K562 treated with DMSO at 1 percent for 24 hours (cell line): ENCODE results near the gene MAS1. TPM values are rescaled to one million over a fixed set of nuclear protein-coding genes. Genes with fewer than 3 reads are reported as not detected.

ENCODE experiments used
- total RNA-seq: library from RNA; unstranded; fragments of 300-600 nt; gene quantifications from 2 replicates; pipeline ENCODE4 v1.2.3, GENCODE V29; 2022; ENCODE audit warnings: low read depth; ENCODE audit not compliant: insufficient read depth

The MAS1 gene
- not detected in 2 replicates for total RNA-seq

GRCh38 chr6:159890792-159891191 is at the start of gene MAS1:
MAS1 (plus strand) TSS chr6:159890988; CDS start chr6:159906956, 15,968 bp downstream.

Other genes with a start within 250 kb of the MAS1 start
- 113 and 114 TPM in 2 replicates for gene SOD2, start 197.7 kb upstream of the MAS1 start, total RNA-seq
- gene WTAP, start 163.5 kb upstream of the MAS1 start, total RNA-seq = 66.6 and 69.5 TPM in 2 replicates
- 34.1 and 40.4 TPM in 2 replicates for gene ACAT2, start 128.9 kb upstream of the MAS1 start, total RNA-seq
- 157 and 178 TPM in 2 replicates for gene TCP1, start 101.4 kb upstream of the MAS1 start, total RNA-seq
- 98.4 and 108 TPM in 2 replicates for gene MRPL18, start 100.5 kb upstream of the MAS1 start, total RNA-seq
- 0.15 and 0.60 TPM in 2 replicates for gene PNLDC1, start 90.7 kb upstream of the MAS1 start, total RNA-seq
- gene IGF2R, start 78.1 kb downstream of the MAS1 start, total RNA-seq = 69.7 and 75.8 TPM in 2 replicates
- gene SLC22A1, start 230.8 kb downstream of the MAS1 start, total RNA-seq = 2.4 TPM in 1 of 2 replicates, not detected in the other